ENCODE data around the gene PNPLA5.

DNA sequence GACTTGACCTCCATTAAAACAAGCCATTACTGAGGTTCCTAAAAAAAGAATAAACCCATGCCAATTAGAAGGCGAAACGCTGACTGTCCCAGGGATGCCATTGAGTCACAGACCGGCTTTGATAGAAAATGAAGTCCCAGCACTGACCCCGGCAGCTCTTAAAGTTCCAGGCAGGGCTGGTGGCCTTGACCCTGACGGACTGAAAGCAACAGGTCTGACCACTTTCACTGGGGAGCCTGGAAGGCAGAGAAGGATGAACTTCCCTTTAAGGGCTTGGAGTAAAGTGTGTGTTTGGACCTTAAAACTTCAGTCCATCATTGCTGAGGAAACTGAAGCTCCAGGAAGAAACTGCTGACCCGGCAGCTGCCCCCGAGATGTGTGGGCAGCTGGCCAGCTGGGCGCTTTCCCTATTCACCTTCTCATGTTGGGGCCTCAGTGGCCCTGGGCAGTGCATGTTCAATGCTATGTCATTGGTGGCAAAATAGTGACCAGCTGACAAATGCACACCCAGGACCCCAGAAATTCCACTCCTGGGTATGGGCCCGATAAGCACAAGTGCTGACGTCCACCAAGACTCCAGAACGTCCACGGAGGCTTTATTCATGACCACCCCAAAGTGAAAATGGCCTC, 60.8 kb downstream of the PNPLA5 start:
- TF ChIP-seq TRIM24 (CRISPR knock-in tag; IDR thresholded peaks at IDR 0.05) = no peak
- no peak for TF ChIP-seq CBX5 (CRISPR knock-in tag; IDR thresholded peaks at IDR 0.05; ENCODE audit: borderline replicate concordance)
- TF ChIP-seq, protein P1, sequence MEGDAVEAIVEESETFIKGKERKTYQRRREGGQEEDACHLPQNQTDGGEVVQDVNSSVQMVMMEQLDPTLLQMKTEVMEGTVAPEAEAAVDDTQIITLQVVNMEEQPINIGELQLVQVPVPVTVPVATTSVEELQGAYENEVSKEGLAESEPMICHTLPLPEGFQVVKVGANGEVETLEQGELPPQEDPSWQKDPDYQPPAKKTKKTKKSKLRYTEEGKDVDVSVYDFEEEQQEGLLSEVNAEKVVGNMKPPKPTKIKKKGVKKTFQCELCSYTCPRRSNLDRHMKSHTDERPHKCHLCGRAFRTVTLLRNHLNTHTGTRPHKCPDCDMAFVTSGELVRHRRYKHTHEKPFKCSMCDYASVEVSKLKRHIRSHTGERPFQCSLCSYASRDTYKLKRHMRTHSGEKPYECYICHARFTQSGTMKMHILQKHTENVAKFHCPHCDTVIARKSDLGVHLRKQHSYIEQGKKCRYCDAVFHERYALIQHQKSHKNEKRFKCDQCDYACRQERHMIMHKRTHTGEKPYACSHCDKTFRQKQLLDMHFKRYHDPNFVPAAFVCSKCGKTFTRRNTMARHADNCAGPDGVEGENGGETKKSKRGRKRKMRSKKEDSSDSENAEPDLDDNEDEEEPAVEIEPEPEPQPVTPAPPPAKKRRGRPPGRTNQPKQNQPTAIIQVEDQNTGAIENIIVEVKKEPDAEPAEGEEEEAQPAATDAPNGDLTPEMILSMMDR (CRISPR knock-in tag; IDR thresholded peaks at IDR 0.05) = no peak
- no peak for TF ChIP-seq ZNF24 (IDR thresholded peaks at IDR 0.05)
- no peak for TF ChIP-seq ONECUT2 (CRISPR knock-in tag; IDR thresholded peaks at IDR 0.05)
- no peak for TF ChIP-seq ZNF468 (CRISPR knock-in tag; IDR thresholded peaks at IDR 0.05)

All from HepG2 (cell line).